ENCODE results near the gene JAKMIP3.

JAKMIP3 gene

DNA sequence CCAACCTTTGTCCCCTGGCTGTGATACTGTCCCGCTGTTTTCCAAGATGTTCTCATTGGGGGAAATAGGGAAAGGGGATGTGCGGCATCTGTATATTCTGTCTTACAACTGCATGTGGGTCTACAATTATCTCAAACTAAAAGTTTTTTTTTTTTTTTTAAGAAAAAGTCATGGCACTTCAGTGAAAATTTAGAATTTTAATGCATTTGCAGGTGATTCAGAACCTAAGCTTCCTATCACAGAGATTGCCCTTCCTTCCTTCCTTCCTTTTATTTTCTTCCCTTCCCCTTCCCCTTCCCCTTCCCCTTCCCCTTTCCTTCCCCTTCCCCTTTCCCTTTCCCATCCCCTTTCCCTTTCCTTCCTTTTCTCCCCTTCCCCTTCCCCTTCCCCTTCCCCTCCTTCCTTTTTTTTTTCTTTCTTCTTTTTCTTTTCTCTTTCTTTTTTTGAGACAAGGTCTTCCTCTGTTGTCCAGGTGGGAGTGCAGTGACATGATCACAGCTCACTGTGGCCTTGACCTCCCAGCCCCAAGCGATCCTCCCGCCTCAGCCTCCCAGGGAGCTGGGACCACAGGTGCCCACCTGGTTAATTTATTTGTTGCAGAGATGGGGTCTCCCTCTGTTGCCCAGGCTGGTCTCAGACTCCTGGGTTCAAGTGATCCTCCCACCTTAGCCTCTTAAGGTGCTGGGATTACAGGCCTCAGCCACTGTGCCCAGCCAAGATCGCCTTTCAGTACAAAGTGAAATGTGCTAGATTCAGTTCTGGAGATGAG, 32.0 kb downstream of the JAKMIP3 start:
- DNase-seq (ENCODE audit: low spot score) = no peak

DNA sequence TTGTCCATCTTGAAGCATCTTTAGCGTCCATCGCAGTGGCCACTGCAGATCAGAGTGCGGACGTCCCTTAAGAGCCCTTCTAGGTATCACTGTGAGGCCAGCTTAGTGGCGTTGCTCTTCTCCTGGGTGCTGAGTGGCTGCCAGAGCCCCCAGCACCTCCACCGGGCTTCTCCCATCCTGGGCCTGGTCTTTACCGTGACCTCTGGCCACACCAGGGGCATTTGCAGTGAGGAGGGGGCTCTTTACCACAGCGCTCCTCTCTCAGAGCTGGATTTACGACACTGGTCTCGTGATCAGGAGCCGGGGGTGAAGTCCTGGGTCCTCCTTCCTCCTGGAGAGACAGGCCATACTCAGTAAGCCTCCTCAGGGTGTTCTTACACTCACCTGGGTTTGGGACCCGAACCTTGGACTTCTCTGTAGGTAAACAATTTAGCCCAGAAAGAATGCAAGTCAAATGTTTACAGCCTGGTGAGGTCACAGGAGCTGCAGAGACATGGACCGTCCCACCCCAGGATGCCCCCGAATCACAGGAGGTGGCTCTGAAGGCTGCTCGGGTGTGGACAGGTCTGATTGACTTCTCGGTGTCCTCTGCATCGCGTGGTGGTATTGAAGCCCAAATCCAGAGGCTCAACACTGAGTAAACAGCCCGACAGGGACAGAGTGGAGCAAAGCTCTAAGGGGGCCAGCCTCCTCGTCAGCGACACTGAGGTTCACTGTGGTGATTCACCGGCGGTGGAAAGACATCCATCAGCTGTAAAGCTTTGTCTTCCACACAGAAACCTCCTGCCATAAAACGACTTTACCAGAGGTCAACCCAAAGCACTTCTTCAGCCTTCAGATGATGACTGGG, 33.0 kb downstream of the JAKMIP3 start:
- DNase-seq (ENCODE audit: low spot score) = no peak

DNA sequence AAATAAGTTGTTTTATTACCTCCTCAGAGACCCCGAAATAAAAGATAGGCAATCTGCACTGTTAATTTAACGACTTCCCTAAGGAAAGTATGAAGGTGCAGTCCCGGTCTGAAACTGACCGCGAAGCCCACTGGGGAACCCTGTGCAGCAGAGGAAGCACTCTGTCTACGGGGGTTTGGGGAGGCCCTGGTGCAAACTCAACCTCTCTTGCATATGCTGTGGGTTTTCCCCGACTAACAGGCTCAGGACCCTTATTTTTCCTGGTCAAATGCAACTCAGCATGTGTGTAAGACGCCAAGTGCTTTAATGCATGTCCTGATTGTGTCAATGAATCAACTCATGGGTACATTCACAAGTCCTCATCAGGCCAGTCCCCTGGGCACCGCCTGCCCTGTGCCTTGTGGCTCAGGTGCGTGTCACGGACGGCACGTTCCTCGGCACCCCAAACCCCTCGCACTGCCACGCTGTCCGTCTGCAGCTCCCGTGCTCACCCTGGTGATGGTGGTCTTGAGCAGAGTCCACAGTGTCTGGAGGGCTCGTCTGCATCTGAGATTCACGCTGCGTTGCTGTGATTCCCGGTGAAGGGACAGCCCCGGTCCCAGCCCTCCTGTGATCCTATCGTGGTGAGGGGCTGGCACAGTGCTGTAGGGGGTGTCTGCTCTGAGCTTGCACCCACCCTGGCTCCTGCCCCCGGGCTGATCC, 33.8 kb downstream of the JAKMIP3 start:
- DNase-seq (ENCODE audit: low spot score) = no peak

DNA sequence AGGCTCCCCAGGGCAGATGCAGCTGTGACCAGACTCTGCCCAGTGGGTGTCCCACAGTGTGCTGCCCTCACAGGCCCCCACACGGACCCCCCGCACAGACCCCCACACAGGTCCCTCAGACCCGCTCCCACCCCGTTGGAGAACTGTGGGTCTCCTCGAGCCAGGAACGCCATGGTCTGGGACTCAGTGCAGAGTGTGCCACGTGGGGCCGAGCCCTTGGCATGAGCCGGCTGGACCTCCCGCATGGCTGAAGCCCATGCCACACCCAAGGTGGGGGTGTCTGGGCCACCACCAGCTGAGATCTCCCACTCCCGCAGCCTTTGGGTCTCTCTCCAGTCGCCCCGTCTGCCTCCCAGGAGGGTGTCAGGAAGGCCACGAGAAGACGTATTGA, 34.3 kb downstream of the JAKMIP3 start:
- DNase-seq (ENCODE audit: low spot score) = no peak

DNA sequence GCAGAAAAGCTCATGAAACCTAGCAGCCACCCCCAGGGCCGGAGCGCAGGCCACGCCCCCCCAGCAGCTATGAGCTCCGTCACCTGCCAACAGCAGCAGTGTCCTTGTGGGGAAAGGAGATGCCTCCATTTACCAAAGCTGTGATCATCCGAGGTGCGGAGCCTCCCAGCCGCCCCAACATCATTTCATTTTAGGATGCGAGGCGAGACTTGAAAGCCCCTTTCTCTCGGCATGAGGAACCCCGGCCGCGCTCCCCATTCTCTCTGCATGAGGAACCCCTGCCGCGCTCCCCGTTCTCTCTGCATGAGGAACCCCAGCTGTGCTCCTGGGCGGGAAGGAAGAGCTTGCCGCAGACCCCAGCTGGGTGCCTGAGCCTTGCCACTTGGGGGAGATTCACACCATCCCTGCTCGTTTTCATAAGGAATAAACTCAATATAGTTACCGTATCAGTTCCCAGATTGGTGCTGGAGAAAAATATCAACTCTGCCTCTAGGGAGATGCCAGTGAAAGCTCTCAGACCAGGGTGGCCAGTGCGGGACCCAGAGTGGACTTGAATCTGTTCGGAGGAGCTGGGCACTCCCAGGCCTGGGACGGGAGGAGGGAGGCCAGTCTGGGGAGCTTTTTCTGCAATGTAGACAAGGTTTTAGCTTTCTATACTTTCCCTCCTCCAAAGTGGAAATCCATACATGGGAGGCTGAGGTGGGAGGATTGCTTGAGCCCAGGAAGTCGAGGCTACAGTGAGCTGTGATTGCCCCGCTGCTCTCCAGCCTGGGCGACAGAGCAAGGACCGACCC, 35.0 kb downstream of the JAKMIP3 start:
- DNase-seq (ENCODE audit: low spot score) = no peak

DNA sequence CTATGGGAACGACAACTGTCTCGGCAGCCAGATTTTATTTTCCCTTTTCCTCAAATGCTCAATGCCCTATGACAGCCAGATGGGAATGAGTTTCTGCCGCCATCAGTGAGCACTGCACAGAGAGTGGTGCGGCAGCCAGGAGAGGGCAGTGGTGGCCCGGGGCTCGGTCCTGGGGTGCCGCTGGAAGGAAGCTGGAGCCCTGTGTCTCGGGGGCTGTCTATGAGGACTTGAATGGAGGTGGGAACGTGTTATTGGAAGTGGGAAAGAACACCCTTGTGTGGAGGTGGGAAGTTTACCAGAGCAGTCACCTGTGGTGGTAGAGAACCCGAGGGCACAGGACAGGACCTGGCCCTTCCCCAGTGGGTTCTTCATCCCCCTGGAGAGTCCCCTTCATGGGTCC, 35.8 kb downstream of the JAKMIP3 start:
- no peak for DNase-seq (ENCODE audit: low spot score)

DNA sequence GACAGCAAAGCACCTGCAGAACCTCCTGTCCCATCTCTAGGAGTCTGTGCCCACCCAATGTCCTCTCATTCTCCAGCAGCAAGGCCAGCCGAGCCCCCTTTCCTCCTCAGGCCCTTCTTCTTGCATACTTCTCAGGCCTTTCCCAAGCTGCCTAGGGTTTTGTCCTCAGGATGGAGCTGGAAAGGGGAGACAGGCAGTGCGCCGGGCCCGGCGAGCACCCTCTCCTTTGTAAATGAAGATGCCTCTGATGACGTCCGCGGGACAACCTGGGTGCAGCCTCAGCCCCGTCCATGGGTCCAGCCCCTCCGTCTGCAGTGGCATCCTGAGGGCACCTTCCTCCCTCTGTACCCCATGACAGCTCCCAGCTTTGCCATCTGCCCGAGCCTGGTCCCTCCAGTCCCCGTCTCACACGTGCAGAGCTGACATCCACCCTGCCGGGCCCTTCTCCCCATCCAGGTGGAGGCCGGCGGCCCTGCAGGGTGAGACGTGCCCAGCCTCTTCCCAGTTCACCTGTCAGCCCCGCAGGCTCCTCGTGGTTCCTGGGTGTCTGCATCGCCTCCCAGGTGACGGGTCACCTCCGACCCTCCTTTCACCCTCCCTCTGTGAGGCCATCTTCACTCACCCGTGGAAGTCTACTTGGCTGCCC, 36.4 kb downstream of the JAKMIP3 start:
- no peak for DNase-seq (ENCODE audit: low spot score)

DNA sequence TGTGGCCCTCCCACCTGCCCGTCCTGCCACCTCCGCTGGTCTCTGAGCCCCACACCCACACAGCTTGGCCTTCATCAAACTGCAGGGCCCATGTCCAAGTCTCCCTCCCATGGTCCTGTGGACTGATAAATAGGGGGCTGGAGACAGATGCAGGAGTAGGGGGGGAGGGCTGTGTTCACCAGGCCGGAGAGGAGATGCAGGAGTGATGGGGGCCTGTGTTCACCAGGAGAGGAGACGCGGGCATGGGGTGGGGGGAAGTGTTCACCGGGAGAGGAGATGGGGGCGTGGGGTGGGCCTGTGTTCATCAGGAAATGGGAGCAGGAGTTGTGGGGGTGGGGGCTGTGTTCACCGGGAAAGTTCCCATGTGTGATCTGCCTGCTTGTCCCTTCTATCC, 37.0 kb downstream of the JAKMIP3 start:
- no peak for DNase-seq (ENCODE audit: low spot score)

DNA sequence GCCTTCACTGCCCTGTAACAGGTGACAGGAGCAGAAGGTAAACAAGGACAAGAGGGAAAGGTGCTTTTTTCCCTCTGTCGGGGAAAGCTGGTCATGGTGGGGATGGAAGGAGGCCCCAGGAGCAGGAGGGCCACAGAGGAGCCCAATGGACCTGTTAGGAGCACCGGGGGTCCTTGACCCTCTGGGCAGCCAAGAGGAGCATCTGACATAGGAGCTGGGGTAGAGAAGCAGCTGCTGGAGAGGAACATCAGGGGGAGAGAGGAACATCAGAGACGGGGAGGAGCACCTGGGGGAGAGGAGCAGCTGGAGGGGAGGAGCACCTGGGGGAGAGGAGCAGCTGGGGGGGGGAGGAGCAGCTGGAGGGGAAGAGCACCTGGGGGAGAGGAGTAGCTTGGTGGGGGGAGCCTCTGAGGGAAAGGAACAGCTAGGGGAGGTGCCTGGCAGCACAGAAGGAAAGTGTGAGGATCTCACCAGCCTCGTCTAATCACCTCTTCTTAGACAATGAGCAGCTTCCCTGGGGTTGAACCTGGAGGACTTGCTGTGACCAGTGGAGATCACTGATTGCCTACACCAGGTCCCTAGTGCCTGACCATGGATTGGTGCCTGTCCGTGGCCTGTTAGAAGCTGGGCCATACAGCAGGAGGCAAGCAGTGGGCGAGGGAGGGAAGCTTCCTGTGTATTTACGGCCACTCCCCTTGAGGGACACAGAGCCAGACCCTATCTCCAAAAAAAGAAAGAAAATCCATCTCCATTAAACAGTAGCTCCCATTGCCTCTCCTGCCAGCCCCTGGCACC, 37.6 kb downstream of the JAKMIP3 start:
- DNase-seq (ENCODE audit: low spot score) = no peak

DNA sequence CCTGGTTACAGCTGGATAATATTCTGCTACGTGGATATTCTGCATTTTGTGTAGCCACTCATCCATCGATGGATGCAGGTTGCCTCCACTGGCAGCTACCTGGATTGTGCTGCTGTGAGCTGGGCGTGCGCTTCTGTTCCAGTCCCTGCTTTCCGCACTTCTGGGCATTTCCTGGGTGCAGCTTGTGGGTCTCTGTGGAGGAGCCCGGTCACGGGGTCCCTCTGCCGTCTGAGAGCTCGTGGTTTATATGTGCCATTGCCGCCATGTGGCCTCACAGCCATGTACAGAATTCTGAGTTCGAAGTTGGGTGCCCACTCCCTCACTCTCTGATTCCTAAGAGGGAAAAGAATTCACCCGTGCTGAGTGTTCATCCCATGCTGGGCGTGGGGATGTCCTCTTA, 38.3 kb downstream of the JAKMIP3 start:
- DNase-seq (ENCODE audit: low spot score) = no peak

DNA sequence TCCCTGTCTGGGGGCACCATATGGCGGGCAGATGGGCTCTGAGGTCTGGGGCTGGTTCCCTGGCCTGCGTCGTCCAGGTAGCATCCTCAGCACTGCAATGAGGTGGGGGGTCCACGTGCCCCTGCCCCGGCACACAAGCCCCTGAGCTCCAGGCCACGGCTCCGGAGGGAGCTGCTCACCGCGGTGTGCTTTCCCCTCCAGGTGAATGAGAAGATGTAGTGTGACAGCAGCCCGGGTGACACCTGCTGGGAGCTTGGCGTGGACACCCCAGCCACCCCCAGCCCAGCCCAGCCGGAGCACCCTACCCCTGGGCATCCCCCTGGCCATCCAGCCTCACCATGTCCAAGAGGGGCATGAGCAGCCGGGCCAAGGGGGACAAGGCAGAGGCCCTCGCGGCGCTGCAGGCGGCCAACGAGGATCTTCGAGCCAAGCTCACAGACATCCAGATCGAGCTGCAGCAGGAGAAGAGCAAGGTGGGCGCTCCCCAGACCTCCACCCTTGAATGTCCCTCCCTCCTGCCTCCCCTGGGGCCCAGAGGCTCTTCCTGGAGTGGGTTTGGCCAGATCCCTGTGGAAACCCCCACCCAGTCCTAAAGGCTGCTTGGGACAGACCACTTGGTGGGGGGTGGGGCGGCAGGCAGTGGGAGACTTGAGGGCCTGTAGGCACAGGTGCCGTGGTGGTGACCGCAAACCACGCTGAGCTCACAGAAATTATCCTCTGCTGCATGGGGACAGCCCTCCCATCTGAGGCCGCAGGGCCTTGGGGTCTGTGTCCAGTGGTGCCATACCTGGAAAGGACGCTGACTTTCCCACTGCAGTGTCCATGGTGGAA, 38.9 kb downstream of the JAKMIP3 start:
- no peak for DNase-seq (ENCODE audit: low spot score)

DNA sequence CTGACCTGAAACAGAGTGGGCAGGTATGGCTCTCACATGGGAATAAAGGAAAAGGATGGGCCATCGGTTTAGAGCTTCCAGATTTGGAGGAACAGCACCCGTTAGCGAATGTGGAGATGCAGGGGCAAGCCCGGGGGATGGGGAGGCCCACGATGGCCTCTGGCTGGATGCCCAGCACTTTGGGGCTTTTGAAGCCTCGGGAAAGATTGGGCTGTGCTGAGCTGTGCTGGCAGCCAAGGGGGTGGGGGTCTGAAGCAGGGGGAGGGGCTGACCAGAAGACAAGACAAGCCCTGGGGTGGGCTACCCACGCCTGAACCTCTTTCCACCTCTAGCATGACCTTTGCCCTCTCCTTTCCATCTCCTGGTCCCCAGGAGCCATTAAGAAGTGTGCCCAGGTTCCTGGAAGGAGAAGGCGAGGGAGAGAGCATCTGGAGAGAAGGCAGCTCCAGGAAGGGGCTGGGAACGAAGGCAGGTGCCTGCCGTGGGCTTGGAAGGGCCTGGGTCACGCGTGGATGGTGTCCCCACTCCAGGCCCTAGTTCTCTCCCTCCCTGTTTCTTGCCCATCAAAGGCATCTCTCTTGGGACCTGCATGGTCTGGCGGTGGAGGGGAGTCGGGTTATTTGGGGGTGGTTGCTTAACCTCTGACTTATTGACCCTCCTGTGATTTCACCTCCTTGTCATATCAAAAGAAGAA, 39.7 kb downstream of the JAKMIP3 start:
- DNase-seq (ENCODE audit: low spot score) = no peak

DNA sequence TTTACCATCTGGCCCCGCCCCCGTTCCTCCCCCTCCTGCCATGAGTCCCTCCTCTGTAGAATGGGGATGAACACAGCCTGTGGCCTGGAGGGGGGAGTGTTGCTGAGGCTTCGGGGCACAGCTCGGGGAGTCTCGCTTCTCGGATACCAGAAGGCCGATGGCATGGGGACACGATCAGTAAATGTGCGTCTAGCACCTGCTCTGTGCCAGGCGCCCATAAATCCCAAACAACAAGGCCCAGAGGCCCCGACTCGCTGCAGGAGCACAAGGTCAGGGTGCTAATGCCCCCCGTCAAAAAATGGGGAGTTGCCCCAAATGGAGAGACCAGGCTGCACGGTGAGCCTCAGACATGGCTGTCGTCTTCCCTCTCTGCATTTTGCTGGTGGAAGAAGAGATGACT, 40.7 kb downstream of the JAKMIP3 start:
- DNase-seq (ENCODE audit: low spot score) = no peak

DNA sequence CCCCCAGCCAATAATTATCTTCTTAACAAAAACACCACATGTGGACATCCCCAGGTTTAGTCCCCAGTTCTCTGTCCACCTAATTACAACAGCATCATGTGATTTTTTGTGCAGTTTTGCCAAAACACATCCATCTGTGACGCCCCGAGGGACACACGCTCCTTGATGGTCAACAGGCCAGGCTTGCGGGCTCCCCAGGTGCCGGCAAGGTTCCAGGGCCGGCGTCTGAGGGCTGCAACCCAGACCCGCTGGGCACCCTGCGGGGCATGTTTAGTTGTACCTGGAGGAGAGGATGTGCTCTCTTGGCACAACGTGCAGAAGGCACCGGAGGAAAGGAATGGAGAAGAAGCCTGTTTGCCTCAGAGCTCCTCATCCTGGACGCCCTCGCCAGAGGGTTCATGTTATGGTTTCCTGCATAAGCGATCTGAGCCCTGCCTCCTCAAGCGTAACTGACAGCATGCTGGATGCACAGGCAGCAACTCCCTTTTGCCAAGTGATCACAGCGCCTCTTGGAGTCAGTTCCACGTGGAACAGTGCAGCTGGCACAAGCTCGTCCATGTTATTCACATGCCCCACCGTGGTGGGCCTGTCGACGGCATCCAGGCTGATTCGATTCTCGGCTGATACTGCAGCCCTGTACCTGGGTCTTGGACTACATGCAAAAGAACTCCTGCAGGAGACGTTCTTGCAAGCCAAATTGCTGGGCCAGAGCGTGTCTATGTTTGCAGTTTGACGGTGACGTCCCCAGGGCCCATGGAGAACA, 41.6 kb downstream of the JAKMIP3 start:
- DNase-seq (ENCODE audit: low spot score) = no peak

DNA sequence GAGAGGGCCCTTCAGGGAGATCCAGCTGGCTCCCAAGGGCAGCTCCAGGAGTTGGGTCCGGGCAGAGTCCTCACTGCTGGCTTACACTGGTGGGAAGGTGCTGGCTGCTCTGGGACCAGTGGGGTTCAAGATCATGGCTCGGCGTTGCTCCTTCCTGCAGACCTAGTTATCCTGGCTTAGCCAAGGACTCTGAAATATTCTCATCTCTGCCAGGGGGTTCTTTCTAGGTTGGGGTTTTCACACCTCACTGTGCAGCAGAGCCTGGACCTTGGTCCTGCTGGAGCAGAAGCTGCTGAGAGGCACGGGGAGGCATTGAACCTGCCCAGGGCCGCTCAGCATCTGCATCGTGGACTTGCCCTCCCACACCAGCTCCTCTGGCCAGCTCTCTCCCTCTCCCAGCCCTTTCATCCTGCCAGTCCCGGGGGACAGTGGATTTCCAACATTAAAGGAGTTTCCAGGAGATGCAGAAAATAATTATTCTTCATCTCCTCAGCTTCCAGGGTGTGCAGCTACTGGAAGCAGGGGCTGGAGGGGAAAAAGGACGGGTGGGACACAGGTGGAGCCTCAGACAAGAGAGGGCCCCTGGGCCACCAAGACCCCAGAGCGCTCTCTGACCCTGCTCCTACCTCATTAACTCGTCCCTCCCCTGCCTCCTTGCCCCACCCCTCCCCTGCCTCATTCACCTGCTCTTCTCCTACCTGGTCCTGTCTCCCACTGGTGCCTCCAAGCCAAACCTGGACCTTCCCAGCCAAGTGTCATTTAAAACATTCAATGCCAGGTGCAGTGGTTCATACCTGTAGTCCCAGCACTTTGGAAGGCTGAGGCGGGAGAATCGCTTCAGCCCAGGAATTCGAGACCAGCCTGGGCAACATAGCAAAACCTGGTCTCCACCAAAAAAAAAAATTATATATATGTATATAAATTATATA, 42.5 kb downstream of the JAKMIP3 start:
- no peak for DNase-seq (ENCODE audit: low spot score)

DNA sequence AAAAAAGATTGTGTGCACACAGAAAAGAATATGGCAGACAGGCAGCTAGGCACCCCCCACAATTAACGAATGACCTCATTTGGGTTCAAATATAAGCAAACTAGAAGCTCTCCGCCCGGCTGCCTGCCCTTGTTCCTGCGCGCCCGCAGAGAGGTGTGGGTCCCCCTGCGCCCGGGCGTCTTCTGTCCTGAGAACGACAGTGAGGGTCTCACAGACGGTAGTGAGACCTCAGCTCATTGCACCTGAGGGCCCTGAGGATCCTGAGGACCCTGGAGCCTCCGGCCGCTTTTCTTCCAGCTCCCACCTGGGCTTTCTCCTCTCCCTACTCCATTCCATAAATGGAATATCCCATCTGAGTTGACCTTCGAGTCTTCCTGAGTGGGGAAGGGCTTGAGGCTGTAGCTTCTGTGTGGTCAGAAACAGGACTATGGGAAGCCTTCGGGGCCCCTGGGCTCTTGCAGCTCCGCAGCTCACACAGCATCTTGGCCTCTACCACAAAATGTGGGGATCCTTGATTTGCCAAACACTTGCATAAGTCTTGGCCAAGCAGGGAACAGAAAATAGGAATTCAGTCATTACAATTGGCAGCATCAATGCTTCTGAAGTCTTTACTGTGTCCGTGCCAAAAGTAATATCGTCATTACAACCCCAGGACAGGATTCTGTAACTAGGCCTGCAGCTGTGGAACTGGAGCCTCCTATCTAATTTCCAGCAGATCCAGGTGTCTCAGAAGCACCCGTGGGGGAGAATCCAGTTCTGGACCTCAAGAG, 43.8 kb downstream of the JAKMIP3 start:
- DNase-seq (ENCODE audit: low spot score) = no peak

DNA sequence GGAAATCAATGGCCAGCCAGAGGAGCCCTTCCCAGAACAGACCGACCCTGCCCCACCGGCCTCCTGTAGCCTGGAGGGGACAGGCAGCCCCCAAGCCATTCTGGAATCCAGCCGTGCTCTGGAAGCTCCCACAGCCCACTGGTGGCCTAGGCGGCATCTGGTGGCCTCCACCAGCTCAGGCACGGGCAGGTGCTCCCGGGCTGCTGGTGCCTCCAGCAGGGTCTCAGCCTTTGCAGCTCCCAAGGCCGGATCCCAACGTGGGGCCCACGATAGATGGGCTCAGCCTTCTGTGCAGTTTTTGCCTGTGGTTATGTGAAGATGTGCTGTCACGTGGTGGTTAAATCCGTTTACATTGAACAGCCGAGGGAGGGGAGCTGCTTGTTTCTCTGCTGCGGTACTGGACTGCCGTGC, 44.4 kb downstream of the JAKMIP3 start:
- DNase-seq (ENCODE audit: low spot score) = no peak
